Measurements from ENCODE around the gene RARA.

The RARA gene

DNA sequence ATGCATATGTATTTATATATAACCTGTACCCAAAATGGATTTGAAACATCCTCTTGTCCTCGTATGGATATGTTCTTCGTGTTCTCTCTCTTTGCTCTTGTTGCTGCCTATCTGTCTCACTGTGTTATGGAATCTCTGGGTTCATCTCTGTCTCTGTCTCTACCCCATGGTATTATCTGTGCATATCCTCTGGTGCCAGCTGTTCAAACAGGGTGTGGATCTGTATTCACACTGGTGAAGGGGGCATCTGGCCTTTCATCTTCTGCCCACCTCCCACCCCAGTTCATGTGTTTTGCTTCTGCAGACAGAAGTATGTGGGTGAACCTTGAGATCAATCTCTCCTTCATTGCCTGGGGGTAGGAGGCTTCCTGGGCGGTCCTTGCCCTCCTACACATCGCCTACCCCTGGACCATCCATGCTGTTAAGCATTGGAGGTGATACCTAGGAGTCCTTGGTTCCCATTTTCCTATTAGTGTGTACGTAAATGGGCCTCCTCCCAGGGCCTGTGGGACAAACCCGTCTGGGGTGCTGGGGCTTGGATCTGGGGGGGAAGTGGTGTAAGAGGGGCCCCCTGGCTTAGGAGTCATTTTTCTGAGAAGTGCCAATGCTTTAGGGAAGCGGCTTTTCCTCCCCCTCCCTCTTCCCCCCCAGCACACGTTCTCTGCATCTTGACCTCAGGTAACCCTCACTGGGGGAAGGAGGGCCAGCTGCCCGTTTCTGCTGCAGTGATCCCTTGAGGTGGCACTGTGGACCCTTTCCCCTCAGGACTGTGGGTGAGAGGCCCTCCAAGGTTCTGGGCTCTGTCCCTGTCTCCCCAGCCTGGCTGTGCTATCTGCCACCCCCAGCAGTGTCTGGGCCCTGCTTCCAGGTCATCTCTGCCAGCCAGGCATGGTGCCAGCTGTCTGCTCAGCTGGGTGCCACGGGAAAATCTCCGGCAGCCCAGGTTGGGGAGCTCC is 21.1 kb downstream of the RARA start:
- DNase-seq (ENCODE audit: low spot score) = no peak

DNA sequence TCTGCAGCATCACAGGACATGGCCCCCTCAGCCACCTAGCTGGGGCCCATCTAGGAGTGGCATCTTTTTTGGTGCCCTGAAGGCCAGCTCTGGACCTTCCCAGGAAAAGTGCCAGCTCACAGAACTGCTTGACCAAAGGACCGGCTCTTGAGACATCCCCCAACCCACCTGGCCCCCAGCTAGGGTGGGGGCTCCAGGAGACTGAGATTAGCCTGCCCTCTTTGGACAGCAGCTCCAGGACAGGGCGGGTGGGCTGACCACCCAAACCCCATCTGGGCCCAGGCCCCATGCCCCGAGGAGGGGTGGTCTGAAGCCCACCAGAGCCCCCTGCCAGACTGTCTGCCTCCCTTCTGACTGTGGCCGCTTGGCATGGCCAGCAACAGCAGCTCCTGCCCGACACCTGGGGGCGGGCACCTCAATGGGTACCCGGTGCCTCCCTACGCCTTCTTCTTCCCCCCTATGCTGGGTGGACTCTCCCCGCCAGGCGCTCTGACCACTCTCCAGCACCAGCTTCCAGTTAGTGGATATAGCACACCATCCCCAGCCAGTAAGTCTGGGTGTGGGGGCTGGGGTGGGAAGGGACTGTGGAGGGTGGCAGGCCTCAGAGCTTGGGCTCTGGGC is 22.0 kb downstream of the RARA start:
- DNase-seq (ENCODE audit: low spot score) = no peak

DNA sequence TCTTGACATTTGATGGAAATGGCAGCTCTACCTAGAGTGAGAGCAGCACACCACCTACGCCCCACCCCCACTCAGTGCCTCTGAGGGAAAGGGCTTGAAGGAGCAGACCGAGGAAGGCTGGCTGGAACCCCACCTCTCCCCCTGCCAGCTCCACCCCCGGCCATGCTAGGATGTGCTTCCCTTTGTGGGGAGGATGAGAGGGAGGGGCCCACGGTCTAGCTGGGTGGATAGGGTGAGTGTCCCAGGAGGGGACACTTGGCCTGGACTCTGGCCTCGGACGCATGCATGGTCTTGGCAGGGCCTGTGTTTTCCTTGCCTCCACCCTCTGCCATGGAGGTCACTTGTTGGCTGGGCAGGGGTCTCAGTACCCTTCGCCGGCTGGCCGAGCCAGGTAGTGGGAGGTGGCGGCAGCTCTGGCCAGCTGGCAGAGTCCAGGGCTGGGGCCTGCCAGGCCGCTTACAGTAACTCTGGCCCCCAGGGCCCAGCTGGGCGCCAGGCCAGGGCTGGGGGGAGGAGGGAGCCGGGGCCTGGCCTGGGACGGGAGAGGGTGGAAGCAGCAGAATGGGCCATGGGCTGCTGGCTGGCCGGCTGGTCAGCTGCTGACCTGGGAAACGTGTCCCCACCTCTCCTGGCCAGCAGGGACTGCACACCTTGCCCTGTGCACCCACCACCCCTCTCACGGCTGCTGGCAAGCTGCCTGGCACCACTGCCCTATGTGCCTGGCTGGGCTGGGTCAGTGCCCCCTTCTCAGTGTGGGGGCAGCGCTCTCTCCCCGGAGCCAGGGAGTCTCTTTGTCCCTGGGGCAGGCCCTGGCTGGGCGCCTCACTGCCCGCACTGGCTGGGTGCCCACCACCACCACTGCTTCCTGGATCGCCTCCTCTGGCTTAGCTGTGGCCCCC is 23.0 kb downstream of the RARA start:
- DNase-seq (ENCODE audit: low spot score) = no peak

DNA sequence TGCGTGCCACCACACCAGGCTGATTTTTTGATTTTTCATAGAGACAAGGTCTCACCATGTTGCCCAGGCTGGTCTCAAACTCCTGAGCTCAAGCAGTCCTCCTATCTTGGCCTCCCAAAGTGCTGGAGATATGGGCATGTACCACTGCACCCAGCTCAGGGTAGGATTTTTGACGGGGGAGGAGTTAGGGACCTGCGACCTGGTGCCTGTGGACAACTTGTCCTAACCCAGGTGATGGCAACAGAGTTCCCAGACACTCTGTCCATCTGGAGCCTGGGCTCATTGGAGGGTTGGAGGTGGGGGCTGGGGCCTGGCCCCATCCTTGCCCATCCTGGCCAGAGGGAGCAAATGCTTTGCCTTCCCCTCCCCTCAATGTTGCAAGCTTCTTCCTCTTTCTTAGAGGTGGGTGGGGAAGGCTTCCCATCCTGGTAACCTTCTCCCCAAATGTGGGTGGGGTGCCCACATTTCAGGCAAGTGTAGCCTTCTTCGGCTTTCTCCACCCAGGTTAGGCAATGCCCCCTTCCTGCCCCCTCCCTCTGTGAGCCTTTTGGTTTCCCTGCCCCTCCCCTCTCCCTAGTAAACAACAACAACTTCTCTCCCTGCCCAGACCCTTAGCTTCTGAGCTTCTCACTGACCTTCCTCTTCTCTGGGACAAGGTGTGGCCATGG is 24.9 kb downstream of the RARA start:
- DNase-seq (ENCODE audit: low spot score) = no peak

DNA sequence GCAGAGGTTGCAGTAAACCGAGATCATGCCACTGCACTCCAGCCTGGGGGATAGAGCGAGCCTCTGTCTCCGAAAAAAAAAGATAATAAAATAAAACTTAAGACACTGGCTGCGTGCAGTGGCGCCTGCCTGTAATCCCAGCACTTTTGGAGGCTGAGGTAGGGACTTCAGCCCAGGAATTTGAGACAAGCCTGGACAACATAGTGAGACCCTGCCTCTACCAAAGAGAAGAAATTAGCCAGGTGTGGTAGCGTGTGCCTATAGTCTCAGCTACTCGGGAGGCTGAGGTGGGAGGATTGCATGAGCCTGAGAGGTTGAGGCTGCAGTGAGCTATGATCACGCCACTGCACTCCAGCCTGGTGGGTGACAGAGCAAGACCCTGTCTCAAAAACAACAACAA is 26.6 kb downstream of the RARA start:
- no peak for DNase-seq (ENCODE audit: low spot score)

DNA sequence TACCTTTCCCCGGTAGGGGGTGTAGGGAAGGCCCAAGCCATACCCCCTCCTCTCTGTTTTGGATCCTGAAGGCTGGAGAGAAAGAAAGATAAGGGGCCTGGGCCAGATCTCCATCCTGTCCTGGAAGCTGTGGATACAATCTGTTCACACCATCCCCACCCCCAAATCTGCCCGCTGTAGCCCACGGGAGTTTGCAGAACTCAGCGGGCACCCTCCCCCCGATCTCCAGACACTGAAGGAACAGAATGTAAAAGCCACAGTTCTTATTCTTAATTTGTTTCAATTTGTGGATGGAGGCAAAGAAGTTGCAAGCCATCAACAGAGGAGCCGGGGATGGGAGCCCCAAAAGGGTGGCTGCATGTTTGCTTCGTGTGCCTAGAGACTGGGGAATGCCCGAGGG is 28.4 kb downstream of the RARA start:
- DNase-seq (ENCODE audit: low spot score) = no peak

DNA sequence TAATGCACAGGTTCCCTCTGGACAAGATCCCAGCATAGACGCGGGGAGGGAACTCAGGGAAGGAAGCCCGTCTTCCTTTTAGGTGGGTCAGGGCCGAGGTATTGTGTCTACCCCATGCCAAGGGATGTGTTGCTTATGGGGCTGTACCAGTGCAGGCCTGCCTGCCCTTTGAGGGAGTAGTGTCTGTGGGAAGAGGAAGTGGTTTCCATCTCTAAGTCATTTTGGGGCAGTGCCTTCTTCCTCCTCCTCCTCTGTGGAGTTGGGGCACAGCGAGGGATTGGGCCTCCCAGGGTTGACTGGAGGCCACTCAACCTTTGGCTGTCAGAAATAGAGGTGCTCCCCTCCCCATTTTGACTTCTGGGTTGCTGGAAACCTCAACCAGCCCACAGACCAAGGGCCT is 29.1 kb downstream of the RARA start:
- DNase-seq (ENCODE audit: low spot score) = no peak

DNA sequence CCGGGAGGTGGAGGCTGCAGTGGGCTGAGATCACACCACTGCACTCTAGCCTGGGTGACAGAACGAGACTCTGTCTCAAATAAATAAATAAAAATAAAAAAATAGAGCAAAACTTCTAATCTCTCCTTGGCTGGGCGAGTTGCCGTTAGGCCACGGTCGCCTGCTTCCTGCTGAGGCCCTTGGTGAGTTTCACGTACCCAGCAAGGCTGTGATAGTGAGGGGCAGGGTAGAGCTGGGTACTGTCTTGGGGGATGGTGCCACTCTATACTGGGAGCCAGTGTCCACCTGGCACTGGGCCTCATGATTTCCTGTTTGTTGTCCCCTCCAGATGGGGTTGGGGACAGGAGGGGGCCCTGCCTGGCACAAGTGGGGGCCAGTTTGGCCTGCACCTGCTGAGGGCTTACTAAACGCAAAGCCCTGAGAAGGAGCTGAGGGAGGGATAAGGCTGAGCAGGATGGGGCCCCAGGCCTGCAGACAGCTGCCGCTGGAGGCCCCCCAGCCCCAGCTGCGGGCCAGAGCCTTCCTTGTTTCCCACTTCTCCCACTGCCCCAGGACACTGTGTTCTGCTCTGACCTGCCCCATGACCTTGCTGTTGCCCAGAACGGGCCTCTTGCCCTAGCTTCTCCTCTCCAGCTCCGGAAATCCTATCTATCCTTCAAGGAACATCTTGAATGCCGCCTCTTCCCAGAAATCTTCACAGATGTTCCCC is 30.1 kb downstream of the RARA start:
- no peak for DNase-seq (ENCODE audit: low spot score)

DNA sequence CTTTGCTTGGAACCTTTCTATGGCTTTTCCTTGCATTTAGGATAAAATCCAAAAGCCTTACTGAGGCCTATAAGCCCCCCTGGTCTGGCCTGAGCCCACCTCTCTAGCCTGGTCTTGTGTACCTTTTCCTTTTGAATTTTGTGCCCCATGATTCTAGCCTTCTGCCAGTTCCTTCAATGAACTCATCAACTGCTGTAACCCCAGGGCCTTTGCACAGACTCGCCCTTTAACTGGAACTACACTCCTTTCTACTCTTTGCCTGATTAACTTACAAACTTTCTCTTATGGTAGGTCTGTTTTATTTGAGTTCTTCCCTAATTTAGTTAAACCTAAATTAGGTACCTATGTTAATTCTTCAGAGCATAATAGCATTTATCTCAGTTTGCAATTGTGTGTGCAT is 31.3 kb downstream of the RARA start:
- no peak for DNase-seq (ENCODE audit: low spot score)

DNA sequence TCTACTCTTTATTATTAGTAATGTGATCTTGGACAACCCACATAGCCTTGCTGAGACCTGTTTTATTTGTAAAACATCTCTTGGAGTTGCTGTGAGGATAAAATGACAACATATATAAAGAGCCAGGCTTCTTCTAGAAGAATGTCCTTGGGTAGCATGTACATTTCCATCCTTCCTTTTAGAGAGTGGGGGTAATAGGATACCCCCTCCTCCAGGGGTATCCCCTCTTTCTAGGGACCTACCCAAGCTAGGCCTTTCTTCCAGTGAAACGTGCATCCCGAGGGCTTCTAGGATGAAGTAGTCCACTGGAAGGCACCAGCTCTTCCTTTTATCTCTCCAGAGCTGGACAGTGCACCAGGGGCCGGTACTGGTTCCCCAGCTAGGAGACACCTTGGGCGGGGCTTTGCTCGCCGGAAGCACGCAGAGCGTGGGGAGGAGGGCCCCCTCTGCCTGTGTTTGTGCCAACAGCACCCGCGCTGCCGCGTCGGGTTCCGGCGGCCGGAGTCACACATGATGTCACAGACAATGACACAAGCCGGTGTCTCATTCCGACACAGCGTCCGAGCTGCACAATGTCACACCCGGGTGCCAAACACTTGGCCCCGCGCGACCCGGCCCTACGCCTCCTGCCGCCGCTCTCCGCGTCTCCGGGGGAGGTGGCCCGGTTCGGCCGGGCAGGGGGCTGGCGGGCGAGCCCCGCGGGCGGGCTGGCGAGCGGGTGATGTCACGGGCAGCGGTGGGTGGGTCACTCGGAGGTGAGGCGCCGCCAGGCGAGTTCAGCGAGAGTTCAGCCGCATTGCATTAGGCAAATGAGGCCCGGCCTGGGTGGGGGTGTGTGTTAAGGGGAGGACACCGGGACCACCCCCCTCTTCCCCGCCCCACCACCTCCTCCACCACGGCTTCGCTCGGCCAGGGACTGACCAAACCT is 32.2 kb downstream of the RARA start:
- DNase-seq (ENCODE audit: low spot score) = peak; percentile 90

DNA sequence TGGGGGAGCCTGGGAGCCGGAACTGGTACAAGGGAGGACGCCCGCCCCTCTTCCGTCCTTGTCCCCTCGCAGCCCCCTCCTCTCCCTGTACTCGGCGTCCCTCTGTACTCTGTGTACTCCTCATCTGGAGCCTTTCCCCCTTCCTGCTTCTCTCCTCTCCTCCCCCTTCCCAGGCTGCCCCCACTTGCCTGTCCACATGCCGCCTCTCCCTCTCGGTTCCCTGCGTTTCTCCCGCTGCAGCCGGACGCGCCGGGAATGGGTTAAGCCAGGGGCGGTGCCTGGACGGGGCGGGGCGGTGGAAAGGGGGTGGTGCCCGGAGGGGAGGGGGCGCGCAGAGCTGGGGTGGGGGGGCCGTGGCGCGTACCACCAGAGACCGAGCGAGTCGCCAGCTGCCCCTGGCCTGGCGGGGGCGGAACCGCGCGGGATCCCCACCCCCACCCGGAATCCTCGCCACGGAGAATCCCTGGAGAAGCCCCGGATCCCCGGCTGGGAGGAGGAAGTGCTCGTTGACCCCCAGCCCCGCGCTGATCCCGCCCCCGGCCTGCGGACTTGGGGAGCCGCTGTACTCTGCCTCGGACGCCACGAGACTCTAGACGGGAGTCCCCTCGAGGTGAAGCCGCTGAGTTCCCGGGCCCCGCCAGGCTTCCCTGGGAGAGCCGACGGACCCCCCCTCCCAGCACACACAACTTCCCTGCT is 33.0 kb downstream of the RARA start:
- no peak for DNase-seq (ENCODE audit: low spot score)

DNA sequence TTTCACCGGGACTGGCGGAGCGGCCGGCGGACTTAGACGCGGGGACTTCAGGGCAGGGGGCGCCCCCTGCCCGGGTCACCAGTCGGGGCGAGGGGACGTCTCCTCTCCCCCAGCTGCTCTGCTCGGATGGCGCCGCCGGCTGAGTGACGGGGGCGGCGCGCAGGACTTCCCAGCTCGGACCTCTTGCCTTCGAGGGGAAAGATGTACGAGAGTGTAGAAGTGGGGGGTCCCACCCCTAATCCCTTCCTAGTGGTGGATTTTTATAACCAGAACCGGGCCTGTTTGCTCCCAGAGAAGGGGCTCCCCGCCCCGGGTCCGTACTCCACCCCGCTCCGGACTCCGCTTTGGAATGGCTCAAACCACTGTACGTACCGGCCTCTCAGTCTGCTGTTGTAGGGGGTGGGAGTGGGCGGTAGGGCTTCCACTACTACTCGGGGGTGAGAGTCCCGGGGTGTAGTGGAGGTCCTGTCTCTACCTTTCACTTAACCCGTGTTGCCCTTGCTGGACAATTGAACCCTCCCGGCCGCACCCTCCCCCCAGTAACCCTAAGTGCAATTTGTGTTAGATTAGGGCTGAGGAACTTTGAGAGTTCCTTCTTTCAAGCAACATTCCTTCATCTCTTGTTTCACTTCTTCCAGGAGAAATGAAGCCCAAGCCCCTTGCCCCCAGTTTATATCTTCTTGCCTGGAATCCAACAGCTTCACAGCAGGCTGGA is 33.7 kb downstream of the RARA start:
- DNase-seq (ENCODE audit: low spot score) = no peak

DNA sequence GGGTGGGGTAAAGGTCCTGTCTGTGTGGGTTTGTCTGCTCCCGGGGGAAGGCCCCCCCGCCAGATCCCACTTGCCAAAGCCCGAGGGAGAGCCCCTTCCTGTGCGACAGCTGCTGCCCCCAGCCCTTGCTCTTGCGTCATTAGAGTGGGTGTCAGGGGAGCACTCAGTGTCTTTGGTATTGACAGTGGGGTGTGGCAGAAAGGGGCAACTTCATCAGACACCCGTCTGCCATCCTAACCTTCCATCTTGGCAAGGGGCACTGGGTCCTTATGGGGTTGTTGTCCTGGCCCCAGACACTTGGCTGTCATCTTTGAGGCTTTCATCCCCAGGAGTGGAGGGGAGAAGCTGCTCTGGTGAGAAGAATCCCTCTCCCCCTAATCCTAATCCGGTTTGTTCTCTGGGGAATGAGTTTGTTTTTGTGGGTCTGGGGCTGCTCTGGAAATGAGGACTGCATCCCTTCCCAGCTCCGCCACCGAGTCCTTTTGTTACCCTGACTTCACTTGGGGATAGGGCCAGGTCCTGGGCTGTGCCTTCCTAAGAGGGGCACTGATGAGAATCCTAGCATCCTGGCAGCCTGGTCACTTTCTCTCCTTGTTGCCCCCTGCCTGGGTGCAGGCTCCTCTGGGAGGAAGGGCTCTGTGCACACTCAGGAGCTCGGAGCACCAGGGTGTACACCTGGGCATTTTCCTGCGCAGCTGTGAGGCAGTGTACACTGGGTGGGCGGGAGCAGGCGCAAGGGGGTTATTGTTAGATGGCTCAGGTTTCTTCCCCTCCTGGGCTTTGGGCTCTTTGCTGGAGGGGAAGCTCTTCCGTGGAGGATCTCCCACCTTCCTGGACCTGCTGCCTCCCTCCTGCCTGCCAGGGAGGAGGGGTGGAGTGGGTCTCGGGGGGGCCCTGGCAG is 34.5 kb downstream of the RARA start:
- no peak for DNase-seq (ENCODE audit: low spot score)

DNA sequence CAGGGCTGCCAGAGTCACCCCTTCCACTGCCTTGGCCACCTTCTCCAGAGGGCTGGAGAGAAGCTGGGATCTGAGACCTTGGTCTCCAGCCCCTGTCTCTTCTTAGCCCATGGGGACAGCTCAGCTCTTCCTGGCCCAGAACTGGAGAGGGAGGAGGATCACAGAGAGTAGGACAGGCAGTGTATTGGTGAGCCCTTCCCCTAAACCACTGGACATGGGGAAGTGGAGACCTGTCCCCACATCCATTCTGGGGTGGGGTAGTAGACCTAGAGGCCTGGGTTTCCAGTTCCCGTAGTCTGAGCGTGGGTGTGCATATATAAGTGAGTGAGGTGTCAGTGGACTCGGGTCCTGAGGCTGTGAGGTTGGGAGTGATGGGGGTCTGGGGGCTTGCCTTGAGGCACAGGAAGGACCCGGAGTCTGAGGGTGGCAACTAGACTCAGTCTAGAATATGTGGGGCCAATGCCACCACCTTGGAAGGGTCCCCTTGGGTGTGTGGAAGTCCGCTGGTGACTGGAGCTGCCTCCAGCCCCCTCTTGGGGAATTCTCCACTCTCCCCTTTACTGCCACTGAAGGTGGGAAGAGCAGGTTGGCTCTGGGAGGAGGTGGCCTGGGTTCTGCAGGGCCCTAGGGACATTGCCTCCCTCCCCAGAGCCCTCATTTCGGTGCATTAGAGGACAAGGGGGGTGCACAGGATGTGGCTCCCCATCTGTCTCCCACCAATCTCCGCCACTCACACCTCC is 35.6 kb downstream of the RARA start:
- DNase-seq (ENCODE audit: low spot score) = no peak

DNA sequence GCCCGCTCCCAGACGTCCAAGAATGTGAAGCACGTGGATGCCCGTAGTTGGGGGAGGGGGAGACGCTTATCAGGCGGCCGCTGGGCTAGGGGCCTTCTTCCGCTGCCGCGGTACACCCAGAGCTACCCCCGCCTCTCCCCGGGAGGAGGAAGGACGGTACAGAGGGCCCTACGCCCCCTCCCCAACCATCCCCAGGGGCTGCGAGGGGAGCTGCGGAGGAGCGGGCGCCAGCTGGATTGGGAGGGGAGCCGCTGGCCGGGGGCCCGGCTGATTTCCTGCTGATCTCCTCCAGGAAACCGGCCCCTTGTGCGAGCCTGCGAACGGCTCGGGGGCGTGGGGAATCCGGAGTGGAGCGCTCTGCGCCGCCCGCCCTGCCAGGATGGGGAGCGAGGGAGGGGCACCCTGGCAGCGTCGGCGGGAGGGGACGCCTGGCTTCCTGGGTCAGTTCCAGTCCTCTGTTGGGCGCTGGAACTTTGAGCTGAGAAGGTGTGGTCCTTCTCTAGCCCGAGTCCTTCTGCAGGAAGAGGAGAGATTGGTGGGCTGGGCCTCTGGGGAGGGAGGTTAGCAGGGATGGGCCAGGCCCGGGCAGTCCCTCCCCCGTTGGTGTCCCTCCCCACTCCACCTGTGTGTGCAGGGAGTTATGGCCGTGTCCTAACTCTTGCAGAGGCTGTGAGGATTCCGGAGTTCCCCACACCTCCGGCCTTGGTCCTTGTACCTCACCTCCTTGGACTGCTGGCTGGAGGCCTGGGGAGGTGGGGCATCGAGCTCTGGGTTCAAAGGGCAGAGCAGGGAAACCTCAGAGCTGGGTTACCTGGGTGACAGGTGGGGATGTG is 36.4 kb downstream of the RARA start:
- DNase-seq (ENCODE audit: low spot score) = no peak
